Esophagus muscularis mucosa (tissue), 3 donors: ENCODE results near the gene UBE2E2.

Source experiments
- POLR2A ChIP-seq: fragments of 450-650 bp; IDR thresholded peaks from one replicate; pipeline ENCODE4 v1.6.1; 2017; ENCODE audit warnings: antibody characterized with exemption, moderate library complexity, mild to moderate bottlenecking, low read depth
- TF ChIP-seq, protein P1 (sequence below), 3 experiments: fragments of 200-600 bp in 2 of 3; fragments of 450-650 bp in 1 of 3; sonication (generic) in 2 of 3; IDR thresholded peaks; one replicate each; pipeline ENCODE4 v1.5.1; 2017 to 2019; ENCODE audit warnings: antibody characterized with exemption in 3 of 3, mild to moderate bottlenecking in 2 of 3, moderate library complexity in 1 of 3

DNA sequence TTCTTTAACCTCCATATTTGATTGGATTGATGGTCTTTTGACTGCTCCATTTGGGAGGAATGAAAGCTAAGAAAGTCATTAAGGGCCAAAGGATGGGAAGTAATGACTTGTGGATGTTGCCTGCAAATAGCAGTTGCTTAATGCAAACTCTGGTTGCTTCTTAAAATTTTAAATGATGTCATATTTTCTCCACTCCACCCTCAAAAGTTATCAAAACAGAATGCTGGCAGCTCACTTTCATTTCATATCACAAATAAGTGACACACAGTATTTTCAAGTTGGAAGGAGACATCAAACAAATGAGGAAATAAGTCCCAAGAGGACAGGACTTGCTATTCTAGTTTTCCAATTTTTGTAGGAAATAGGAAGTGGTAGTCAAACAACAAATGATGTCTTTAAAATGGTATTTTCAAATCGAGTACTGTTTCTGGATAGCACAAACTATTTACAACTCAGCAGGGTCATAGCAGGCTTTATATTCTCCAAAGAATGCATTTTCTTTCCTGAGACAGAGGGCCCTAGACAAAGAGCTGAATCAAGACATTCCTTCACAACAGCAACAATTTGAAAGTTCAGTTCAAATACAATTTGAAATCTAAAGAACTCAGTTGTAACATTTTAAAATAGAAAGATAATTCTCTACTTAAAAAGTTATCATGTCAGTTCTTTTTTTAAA, 437.5 kb downstream of the UBE2E2 start:
- TF ChIP-seq, protein P1, sequence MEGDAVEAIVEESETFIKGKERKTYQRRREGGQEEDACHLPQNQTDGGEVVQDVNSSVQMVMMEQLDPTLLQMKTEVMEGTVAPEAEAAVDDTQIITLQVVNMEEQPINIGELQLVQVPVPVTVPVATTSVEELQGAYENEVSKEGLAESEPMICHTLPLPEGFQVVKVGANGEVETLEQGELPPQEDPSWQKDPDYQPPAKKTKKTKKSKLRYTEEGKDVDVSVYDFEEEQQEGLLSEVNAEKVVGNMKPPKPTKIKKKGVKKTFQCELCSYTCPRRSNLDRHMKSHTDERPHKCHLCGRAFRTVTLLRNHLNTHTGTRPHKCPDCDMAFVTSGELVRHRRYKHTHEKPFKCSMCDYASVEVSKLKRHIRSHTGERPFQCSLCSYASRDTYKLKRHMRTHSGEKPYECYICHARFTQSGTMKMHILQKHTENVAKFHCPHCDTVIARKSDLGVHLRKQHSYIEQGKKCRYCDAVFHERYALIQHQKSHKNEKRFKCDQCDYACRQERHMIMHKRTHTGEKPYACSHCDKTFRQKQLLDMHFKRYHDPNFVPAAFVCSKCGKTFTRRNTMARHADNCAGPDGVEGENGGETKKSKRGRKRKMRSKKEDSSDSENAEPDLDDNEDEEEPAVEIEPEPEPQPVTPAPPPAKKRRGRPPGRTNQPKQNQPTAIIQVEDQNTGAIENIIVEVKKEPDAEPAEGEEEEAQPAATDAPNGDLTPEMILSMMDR (IDR thresholded peaks at IDR 0.05), result no peak
- TF ChIP-seq POLR2A, result no peak
